ENCODE data around the gene PRR33.

PRR33 gene

GRCh38 chr11:1870721-1871466 lies 20.8 kb downstream of the PRR33 start:
- Histone ChIP-seq H3K27me3 (ENCODE audit: insufficient read depth, low read length, poor library complexity, severe bottlenecking) (no peaks in the 10 kb centered on the region), H3F3A (ENCODE audit: low read depth) (no peaks in the 10 kb centered on the region), H3K4me3 (ENCODE audit: low read length, poor library complexity, severe bottlenecking) (no peak overlapping the region), H3K4me2 (ENCODE audit: low read depth, low read length, poor library complexity, severe bottlenecking) (no peak overlapping the region), H3K9ac (ENCODE audit: low read depth, low read length, poor library complexity, severe bottlenecking) (no peak overlapping the region), H4K20me1 (ENCODE audit: insufficient read depth, low read length, poor library complexity, severe bottlenecking) (peaks cover 4% of the 10 kb centered on the region), H3K79me2 (ENCODE audit: insufficient read depth, low read length) (peaks cover 5% of the 10 kb centered on the region; the same call in 1 of the 2 replicates), H3K9me2 (replicated peaks; ENCODE audit: low read depth, low read length) (no peaks in the 10 kb centered on the region), H3K9me3 (ENCODE audit: insufficient read depth, low read depth, low read length) (no peaks in the 10 kb centered on the region), H2AFZ (ENCODE audit: low read length) (no peak overlapping the region), H3K4me1 (ENCODE audit: insufficient read depth, low read length, poor library complexity, severe bottlenecking) (no peaks in the 10 kb centered on the region), H3K36me3 (ENCODE audit: insufficient read depth, low read length) (no peaks in the 10 kb centered on the region)
- TF ChIP-seq CTCF (conservative IDR thresholded peaks at IDR 0.05; ENCODE audit: low read length) (no peak), EZH2phosphoT487 (IDR thresholded peaks at IDR 0.05; ENCODE audit: borderline replicate concordance) (no peak)

- Histone ChIP-seq H3K36me3 (ENCODE audit: insufficient read depth, low read length) (no peaks in the 10 kb centered on the region), H3F3A (ENCODE audit: low read depth) (no peaks in the 10 kb centered on the region)
Measured at GRCh38 chr11:1870326-1870696, 21.4 kb downstream of the PRR33 start.

GRCh38 chr11:1869427-1870325 lies 22.0 kb downstream of the PRR33 start:
- Histone ChIP-seq H3K9me3 (ENCODE audit: insufficient read depth, low read depth, low read length) (no peaks in the 10 kb centered on the region), H3K27me3 (ENCODE audit: insufficient read depth, low read length, poor library complexity, severe bottlenecking) (no peaks in the 10 kb centered on the region), H3K4me1 (ENCODE audit: insufficient read depth, low read length, poor library complexity, severe bottlenecking) (no peaks in the 10 kb centered on the region), H3K4me2 (ENCODE audit: low read depth, low read length, poor library complexity, severe bottlenecking) (no peak overlapping the region), H3K79me2 (ENCODE audit: insufficient read depth, low read length) (peaks cover 5% of the 10 kb centered on the region; the same call in 1 of the 2 replicates), H4K20me1 (ENCODE audit: insufficient read depth, low read length, poor library complexity, severe bottlenecking) (no peaks in the 10 kb centered on the region), H3K36me3 (ENCODE audit: insufficient read depth, low read length) (no peaks in the 10 kb centered on the region), H3F3A (ENCODE audit: low read depth) (no peaks in the 10 kb centered on the region), H3K9me2 (replicated peaks; ENCODE audit: low read depth, low read length) (no peaks in the 10 kb centered on the region), H3K9ac (ENCODE audit: low read depth, low read length, poor library complexity, severe bottlenecking) (no peak overlapping the region), H3K4me3 (ENCODE audit: low read length, poor library complexity, severe bottlenecking) (no peak overlapping the region), H2AFZ (ENCODE audit: low read length) (no peak overlapping the region)
- no peak for TF ChIP-seq EZH2phosphoT487 (IDR thresholded peaks at IDR 0.05; ENCODE audit: borderline replicate concordance)
- no peak for TF ChIP-seq CTCF (conservative IDR thresholded peaks at IDR 0.05; ENCODE audit: low read length)

More at GRCh38 chr11:1870326-1870696, 21.4 kb downstream of the PRR33 start:
- no peaks in the 10 kb centered on the region for H3K4me1 ChIP-seq (ENCODE audit: insufficient read depth, low read length, poor library complexity, severe bottlenecking)
- TF ChIP-seq EZH2phosphoT487 (IDR thresholded peaks at IDR 0.05; ENCODE audit: borderline replicate concordance) (no peak), CTCF (conservative IDR thresholded peaks at IDR 0.05; ENCODE audit: low read length) (no peak)
- H3K4me3 ChIP-seq (ENCODE audit: low read length, poor library complexity, severe bottlenecking), result no peak overlapping the region
- no peaks in the 10 kb centered on the region for H3K27me3 ChIP-seq (ENCODE audit: insufficient read depth, low read length, poor library complexity, severe bottlenecking)
- peaks cover 4% of the 10 kb centered on the region for H4K20me1 ChIP-seq (ENCODE audit: insufficient read depth, low read length, poor library complexity, severe bottlenecking)
- no peaks in the 10 kb centered on the region for H3K9me2 ChIP-seq (replicated peaks; ENCODE audit: low read depth, low read length)
- no peak overlapping the region for H3K4me2 ChIP-seq (ENCODE audit: low read depth, low read length, poor library complexity, severe bottlenecking)
- no peak overlapping the region for H2AFZ ChIP-seq (ENCODE audit: low read length)
- peaks cover 5% of the 10 kb centered on the region; the same call in 1 of the 2 replicates for H3K79me2 ChIP-seq (ENCODE audit: insufficient read depth, low read length)
- H3K9me3 ChIP-seq (ENCODE audit: insufficient read depth, low read depth, low read length), result no peaks in the 10 kb centered on the region
- H3K9ac ChIP-seq (ENCODE audit: low read depth, low read length, poor library complexity, severe bottlenecking), result no peak overlapping the region
